HL-60 (cell line): ENCODE data around the gene LRRN2.

Source experiments
- CTCF ChIP-seq: IDR thresholded peaks from one replicate; pipeline ENCODE4 v1.5.1; 2011; ENCODE audit warnings: low read length, control low read depth, inconsistent platforms; ENCODE audit not compliant: insufficient read depth
- POLR2AphosphoS5 ChIP-seq: IDR thresholded peaks from 2 replicates; pipeline ENCODE4 v1.6.1; 2012; ENCODE audit warnings: low read depth

GRCh38 chr1:204688007-204688406 is 2.5 kb upstream of the LRRN2 start:
- TF ChIP-seq CTCF, result no peak
- TF ChIP-seq POLR2AphosphoS5, result no peak
